GM08714 (cell line): Measurements from ENCODE around the gene MSI2.
"Not testable (repeated sequence)": the region's sequence is repeated elsewhere in the genome, so short reads cannot be mapped to it uniquely, and the experiment has no call there.

Source experiments
- H3K4me3 ChIP-seq: fragments of 200-500 bp; sonication (Bioruptor generic); 2 replicates; pipeline ENCODE4 v1.5.1; 2014; ENCODE audit warnings: mild to moderate bottlenecking, low read length, inconsistent platforms
- ZNF274 ChIP-seq: IDR thresholded peaks from 2 replicates; pipeline ENCODE4 v1.6.1; 2012; ENCODE audit warnings: mild to moderate bottlenecking, low read depth, low read length

Gene MSI2

DNA sequence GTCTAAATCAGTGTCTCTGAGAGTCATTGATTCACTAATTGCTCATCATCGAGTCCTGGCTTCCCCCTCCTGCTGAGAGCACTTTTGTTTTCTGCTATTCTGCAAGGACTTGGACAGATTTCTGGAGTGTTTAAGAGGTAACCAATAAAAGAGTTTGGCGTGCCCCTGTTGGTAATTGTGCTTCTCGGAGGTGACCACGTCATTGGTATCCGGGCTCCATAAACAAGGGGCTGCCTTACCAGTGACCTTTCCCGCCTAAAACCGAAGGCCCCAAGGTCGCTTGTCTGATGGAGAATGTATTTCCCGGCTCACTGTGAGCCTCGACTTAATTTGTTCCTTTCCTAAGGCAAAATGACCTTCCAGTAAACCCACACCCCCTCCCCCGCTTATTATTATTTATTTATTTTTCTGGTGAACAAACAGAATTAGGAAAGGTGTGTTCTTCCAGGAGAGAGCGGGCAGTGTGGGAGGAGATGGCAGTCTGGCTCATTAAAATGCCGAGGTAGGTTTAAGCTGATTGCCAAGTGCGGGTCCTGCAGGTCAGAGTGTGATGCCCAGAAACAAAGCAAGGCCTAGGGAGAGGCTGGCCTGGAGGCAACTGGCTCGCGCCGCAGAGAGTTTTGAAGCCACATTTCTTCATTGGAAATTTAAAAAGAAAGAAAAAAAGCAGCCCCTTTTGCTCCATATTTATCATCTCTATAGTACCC, 30.2 kb downstream of the MSI2 start:
- no peak for TF ChIP-seq ZNF274
- no peak overlapping the region for H3K4me3 ChIP-seq

GRCh38 chr17:57288040-57288772, 31.9 kb downstream of the MSI2 start:
- no peak for TF ChIP-seq ZNF274
- no peak overlapping the region for H3K4me3 ChIP-seq

GRCh38 chr17:57288773-57289121, 32.4 kb downstream of the MSI2 start:
- no peak for TF ChIP-seq ZNF274
- no peak overlapping the region for H3K4me3 ChIP-seq

- no peak overlapping the region for H3K4me3 ChIP-seq
- no peak for TF ChIP-seq ZNF274
These were observed 32.8 kb downstream of the MSI2 start for GRCh38 chr17:57289130-57289529.

DNA sequence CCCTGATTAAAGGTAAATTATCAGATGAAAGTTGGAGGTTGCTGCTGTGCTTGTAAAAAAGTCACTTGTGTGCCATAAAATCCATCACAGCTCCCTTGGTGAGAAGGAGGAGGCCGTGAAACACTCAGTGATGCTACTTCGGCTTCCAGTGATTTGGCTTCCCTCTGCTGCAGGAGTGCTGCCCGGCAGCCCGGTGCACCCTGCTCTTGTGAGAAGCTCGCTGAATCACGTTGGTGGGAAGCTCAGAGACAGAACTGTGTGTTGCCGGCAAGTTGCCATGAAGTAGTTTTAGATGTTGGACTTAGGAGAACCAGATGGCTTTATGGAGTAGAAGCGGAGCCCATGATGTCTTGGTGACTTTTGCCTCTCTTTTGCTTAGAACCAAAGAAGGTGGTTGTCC, 33.3 kb downstream of the MSI2 start:
- H3K4me3 ChIP-seq, result no peak overlapping the region
- no peak for TF ChIP-seq ZNF274

DNA sequence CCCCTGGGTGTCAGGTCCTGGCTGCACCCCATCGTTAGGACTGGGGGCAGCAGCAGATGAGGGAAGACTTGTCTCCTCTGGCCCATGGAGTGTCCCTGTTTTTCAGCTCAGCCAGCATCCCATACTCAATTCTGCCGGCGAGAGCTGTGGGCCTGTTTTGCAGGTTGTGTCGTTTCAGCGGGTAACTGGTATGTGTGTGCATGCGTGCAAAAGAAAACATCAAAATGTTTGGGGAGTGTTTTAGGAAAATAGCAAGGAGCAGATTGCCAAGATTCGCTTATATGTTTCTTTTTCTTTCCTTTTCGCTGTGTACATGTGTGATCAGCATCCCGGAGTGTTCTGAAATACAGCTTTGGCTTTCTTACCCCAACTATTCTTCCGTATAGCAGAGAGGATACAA, 34.7 kb downstream of the MSI2 start:
- no peak for TF ChIP-seq ZNF274
- H3K4me3 ChIP-seq, result no peak overlapping the region

DNA sequence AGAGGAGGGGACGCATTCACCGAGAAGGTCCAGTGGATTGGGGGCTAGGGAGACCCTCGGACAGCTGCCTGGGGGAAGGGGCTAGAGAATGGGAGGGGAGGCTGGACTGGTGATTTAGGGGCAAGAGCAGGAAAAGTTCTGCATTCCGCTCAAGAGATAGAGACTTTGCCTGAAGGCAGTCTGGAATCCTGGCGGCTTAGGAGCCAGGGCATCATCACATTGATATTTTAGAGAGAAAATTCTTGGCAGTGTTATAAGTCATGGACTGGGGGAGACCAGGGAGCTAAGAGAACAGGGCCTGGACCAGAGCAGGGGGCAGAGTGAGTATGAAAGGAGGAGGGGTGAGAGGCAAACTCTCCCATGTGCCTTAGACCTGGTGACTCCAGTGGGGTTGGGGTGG, 35.8 kb downstream of the MSI2 start:
- TF ChIP-seq ZNF274, result no peak
- H3K4me3 ChIP-seq, result no peak overlapping the region

- H3K4me3 ChIP-seq, result no peak overlapping the region
- no peak for TF ChIP-seq ZNF274
These were observed 36.8 kb downstream of the MSI2 start for GRCh38 chr17:57293077-57293476.

DNA sequence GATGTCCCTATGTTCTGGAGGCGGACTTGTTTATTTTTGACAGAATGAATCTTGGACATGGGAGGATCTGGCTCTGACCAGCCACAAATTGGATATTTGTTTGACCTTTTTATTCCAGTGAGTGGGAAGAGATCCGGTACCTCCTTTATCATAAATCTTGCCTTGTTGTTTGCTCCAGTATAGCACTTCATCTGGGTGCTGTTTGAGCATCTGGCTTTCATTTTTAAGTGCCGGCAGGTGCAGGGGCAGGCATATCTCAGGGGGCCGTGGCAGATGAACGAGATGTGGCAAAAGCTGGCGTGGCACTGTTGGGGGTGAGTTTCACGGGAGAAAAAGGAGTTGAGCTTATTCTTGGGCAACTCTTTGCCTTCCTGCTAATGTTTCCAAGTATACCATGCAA, 37.8 kb downstream of the MSI2 start:
- TF ChIP-seq ZNF274, result no peak

DNA sequence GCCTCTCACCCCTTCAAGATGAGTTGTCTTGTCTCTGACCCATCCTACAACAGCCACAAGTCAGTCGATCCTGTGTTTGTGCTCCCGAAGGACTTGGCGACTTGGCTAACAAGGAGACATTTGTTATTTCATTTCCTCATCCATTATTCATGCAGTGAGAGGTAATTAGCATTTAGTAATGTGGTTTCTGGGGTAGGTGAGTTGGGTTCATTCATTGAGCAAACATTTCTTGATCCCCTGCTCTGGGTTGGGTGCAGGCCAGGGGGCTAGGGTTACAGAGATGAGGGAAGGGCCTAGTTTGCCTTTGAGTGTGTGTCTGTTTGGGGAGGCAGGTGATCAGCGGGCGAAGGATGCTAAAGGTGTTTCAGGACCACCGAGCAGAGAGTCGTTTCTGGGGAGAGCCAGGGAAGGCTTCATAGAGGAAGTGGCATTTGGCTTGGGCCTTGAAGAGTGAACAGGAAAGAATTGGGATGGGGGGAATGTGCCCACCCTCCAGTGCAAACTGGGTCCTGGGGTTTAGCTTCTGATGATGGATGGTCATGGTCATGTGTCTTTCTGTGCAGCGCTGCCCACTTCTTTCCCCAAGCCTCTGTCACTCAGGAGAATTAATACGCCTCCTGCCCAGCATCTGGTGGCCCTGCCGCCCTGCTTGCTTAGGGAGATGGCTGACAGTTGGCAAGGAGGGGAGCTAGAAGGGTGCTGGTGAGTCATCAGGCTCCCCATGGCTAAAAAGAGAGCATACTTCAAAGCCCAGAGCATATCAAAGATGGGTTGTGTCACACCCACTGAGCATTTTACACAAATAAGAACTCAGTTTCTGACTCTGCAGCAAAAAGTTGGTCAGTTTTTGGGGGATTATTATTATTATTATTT, 38.5 kb downstream of the MSI2 start:
- no peak overlapping the region for H3K4me3 ChIP-seq
- TF ChIP-seq ZNF274, result no peak

More for the DNA sequence above, 37.8 kb downstream of the MSI2 start:
- no peak overlapping the region for H3K4me3 ChIP-seq

- no peak for TF ChIP-seq ZNF274
- H3K4me3 ChIP-seq, result no peak overlapping the region
These were observed 39.3 kb downstream of the MSI2 start for GRCh38 chr17:57295526-57296023.

DNA sequence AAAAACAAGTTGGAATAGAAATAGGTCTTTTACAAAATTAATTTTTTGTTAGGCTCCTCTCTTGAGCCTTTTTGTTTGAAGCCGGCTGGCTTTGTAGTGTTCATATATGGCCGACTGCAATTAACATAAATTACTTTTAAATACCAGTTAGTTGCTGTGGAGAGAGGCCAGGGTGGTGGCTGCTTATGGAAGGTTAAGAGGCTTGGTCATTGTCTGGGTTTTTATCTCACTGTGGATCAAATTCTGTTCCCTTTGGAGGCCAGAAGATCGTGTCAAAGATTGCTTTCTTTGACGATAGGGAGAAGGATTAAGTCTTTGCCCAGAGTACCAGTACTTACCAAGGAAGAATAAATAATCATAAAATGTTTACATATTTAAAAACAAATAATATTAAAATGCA, 39.9 kb downstream of the MSI2 start:
- no peak for TF ChIP-seq ZNF274
- H3K4me3 ChIP-seq, result no peak overlapping the region

DNA sequence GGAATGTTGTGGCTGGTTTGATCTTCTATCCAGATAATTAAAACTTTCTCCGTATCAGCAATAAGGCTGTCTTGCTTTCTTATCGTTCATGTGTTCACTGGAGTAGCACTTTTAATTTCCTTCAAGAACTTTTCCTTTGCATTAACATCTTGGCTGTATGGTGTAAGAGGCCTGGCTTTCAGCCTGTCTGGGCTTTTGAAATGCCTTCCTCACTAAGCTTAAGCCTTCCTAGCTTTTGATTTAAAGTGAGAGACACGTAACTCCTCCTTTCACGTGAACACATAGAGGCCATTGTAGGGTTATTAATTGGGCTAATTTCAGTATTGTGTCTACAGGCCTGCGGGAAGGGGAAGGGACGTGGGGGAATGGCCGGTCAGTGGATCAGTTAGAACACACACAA, 42.9 kb downstream of the MSI2 start:
- H3K4me3 ChIP-seq, result no peak overlapping the region
- TF ChIP-seq ZNF274, result no peak

DNA sequence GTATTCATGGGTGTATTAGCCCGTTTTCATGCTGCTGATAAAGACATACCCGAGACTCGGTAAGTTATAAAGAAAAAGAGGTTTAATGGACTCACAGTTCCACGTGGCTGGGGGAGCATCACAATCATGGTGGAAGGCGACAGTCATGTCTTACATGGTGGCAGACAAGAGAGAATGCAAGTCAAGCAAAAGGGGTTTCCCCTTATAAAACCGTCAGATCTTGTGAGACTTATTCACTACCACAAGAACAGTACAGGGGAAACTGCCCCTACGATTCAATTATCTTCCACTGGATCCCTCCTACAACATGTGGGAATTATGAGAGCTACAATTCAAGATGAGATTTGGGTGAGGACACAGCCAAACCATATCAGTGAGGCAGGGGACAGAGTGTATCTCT, 44.3 kb downstream of the MSI2 start:
- H3K4me3 ChIP-seq, result not testable (repeated sequence)
